NT2/D1 (cell line): Measurements from ENCODE around the gene DHCR24.
"Not testable (repeated sequence)": the region's sequence is repeated elsewhere in the genome, so short reads cannot be mapped to it uniquely, and the experiment has no call there.

ENCODE experiments used
- YY1 ChIP-seq: IDR thresholded peaks from 2 replicates; pipeline ENCODE4 v1.6.1; 2011; ENCODE audit not compliant: insufficient read length, insufficient read depth
- ZNF274 ChIP-seq: IDR thresholded peaks from 2 replicates; pipeline ENCODE4 v1.6.1; 2011; ENCODE audit warnings: mild to moderate bottlenecking, low read depth, low read length

DNA sequence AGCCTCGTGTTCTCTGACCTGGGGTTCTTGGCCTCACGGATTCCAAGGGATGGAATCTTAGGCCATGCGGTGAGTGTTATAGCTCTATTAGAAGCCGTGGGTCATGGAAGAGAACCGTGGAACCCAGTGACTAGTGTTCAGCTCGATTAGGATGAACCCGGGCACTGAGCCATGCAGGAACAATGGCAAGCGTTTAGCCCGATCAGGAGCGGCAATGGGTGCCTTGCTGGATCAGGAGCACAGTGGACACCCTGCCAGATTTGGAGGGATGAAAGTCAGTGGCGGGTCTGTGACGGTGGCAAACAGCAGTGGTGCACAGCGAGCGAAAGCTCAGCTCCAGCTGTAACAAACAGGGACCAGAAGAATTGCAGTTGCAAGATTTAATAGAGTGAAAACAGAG is 24.1 kb upstream of the DHCR24 start:
- not testable (repeated sequence) for TF ChIP-seq YY1, ZNF274
